GM06990 (cell line): ENCODE measurements around the gene KIF25.

Source experiments
- DNase-seq: peaks from one replicate; pipeline ENCODE4 v3.0.0-alpha.2; 2011; ENCODE audit not compliant: insufficient read length; ENCODE audit errors: extremely low read depth
- H3K27me3 ChIP-seq: replicated peaks from 2 replicates; pipeline ENCODE4 v1.6.0; 2011; ENCODE audit warnings: low read length; ENCODE audit not compliant: control insufficient read depth, insufficient read depth
- H3K36me3 ChIP-seq: 2 replicates; pipeline ENCODE4 v1.5.1; 2011; ENCODE audit warnings: low read length; ENCODE audit not compliant: control insufficient read depth, insufficient read depth
- H3K4me3 ChIP-seq: replicated peaks from 2 replicates; pipeline ENCODE4 v1.5.1; 2011; ENCODE audit warnings: low read depth, mild to moderate bottlenecking, control low read depth, low read length
- CTCF ChIP-seq: IDR thresholded peaks from 2 replicates; pipeline ENCODE4 v1.5.1; 2011; ENCODE audit warnings: low read length, control low read depth, mild to moderate bottlenecking, inconsistent platforms; ENCODE audit not compliant: insufficient read depth, poor library complexity, severe bottlenecking

Gene KIF25

DNA sequence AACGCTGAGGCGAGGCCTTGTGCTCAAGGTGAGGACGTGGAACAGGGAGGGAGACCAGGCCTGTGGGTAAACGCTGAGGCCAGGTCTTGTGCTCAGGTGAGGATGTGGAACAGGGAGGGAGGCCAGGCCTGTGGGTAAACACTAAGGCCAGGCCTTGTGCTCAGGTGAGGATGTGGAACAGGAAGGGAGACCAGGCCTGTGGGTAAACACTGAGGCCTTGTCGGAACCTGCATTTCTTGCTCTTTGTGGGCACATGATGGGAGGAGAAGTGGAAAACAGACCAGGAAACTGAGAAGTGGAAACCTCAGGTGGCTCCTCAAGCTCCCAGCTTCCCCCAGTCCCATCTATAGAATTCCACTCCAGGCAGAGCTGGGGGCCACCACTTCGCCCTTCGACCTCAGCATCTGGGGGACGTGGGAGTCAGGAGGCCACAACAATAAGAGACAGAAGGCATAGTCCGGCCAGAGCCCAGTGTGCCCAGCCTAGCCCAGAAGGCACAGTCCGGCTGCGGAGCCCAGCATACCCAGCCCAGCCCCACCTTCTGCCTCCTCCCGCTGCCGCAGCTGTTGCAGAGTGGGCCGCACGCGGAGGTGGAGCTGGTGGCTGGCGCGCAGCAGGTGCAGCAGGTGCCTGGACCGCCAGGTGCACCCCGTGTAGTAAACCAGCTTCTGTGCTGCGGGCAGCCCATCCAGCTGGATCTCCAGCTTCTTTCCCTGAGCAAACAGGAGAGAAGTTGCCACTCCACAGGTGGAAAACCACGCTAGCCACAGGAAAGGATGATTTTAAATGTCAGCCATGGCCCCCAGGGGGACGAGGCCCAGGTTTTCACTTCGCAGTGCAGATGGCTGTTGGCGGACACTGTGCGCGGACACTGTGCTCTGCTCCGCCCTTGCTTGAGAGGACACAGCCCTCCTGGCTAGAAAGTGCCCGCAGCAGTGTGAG is 64.1 kb downstream of the KIF25 start:
- TF ChIP-seq CTCF: no peak
- no peak overlapping the region for H3K4me3 ChIP-seq
- H3K36me3 ChIP-seq: no peaks in the 10 kb centered on the region
- H3K27me3 ChIP-seq: no peaks in the 10 kb centered on the region
- no peak for DNase-seq

GRCh38 chr6:168062346-168063289 is 65.1 kb downstream of the KIF25 start:
- H3K4me3 ChIP-seq: no peak overlapping the region
- H3K36me3 ChIP-seq: no peaks in the 10 kb centered on the region
- no peaks in the 10 kb centered on the region for H3K27me3 ChIP-seq
- no peak for TF ChIP-seq CTCF
- no peak for DNase-seq

- H3K36me3 ChIP-seq: no peaks in the 10 kb centered on the region
- no peak for TF ChIP-seq CTCF
- H3K4me3 ChIP-seq: no peak overlapping the region
- no peak for DNase-seq
- H3K27me3 ChIP-seq: no peaks in the 10 kb centered on the region
Measured at GRCh38 chr6:168063431-168063830, 66.0 kb downstream of the KIF25 start.

DNA sequence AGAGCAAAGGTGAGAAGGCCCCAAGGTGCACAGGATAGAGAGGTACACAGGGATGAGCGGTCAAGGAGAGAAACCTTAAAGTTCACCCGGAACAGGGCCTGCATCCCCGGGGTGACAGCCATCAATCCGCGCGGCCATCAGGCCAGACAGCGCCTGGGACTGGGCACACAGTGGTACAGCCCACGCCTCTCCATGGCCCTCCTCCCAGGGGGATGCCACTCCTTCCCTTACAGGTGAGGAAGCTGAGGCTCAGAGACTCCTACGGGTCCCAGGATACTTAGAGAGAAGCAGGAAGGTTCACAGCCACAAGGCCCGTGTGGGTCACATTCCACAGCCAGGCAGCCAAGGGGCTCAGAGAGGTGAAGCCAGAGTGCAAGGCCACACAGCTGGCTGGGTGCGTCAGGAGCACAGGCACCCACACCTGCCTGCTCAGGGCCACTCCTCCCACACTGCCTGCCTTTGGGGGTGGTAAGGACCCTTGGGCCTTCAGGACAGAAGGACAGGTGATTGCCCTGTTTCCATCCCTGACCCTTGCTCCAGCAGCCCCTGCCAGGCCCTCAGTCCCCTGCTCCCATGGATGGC is 66.8 kb downstream of the KIF25 start:
- H3K27me3 ChIP-seq: no peaks in the 10 kb centered on the region
- no peak for DNase-seq
- no peaks in the 10 kb centered on the region for H3K36me3 ChIP-seq
- H3K4me3 ChIP-seq: no peak overlapping the region
- TF ChIP-seq CTCF: no peak

GRCh38 chr6:168067081-168067759 is 69.7 kb downstream of the KIF25 start:
- no peak for TF ChIP-seq CTCF
- Histone ChIP-seq H3K4me3 (no peak overlapping the region), H3K36me3 (no peaks in the 10 kb centered on the region), H3K27me3 (no peaks in the 10 kb centered on the region)
- DNase-seq: no peak
